ENCODE data around the gene SH3PXD2B.
"Not testable (repeated sequence)": the region's sequence is repeated elsewhere in the genome, so short reads cannot be mapped to it uniquely, and the experiment has no call there.

The SH3PXD2B gene

DNA sequence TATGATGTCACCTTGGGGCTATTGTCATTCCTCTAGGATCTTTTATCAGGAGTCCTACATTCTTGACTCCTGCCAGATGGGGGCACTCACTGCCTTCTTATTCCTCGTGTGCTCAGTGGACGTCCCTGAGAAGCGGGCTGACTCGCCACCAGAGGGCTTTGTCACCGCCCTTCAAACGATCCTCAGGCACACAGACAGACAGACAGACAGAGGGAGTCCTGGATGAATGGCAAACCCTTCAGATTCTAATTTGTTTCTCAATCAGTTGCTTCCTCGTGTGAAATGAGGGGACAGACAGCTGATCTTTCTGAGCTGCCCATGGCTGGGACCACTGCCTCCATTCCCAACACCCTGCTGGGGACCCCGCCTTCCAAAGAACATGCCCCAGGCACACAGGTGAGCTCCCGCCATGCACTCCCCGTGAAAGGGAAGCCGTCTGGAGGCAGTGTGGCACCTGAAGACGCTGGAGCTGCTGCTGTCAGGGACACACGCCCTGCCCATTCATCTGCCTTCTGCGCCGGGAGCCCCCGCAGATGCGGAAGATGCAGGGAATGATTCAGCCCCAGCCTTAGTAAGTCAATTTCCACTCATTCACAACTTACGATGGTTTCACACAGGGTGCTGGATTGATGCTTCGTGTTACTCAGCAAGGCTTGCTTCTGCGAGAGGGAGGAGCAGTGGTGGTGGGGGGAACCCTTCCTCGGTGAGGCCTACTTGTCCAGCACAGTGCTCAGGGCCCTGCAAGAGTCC, 24.9 kb upstream of the SH3PXD2B start:
- H3F3A ChIP-seq (ENCODE audit: insufficient read depth, low read length) = no peaks in the 10 kb centered on the region
- no peaks in the 10 kb centered on the region for H4K20me1 ChIP-seq (ENCODE audit: insufficient read depth, low read length)
- H3K4me2 ChIP-seq (ENCODE audit: low read length) = no peak overlapping the region
- no peaks in the 10 kb centered on the region for H3K79me2 ChIP-seq (ENCODE audit: insufficient read depth, low read length)
- no peak overlapping the region for H3K9ac ChIP-seq (ENCODE audit: low read length)
- no peaks in the 10 kb centered on the region for H3K36me3 ChIP-seq (ENCODE audit: insufficient read depth, low read length)
- no peak for TF ChIP-seq EZH2 (IDR thresholded peaks at IDR 0.05; ENCODE audit: borderline replicate concordance, low read length)
- TF ChIP-seq, protein P1, sequence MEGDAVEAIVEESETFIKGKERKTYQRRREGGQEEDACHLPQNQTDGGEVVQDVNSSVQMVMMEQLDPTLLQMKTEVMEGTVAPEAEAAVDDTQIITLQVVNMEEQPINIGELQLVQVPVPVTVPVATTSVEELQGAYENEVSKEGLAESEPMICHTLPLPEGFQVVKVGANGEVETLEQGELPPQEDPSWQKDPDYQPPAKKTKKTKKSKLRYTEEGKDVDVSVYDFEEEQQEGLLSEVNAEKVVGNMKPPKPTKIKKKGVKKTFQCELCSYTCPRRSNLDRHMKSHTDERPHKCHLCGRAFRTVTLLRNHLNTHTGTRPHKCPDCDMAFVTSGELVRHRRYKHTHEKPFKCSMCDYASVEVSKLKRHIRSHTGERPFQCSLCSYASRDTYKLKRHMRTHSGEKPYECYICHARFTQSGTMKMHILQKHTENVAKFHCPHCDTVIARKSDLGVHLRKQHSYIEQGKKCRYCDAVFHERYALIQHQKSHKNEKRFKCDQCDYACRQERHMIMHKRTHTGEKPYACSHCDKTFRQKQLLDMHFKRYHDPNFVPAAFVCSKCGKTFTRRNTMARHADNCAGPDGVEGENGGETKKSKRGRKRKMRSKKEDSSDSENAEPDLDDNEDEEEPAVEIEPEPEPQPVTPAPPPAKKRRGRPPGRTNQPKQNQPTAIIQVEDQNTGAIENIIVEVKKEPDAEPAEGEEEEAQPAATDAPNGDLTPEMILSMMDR (IDR thresholded peaks at IDR 0.05; ENCODE audit: low read length) = peak; percentile 76
- no peaks in the 10 kb centered on the region for H3K27me3 ChIP-seq (ENCODE audit: insufficient read depth, low read length)
- H3K27ac ChIP-seq (ENCODE audit: low read depth, low read length, poor library complexity, severe bottlenecking) = no peak overlapping the region
- H3K9me2 ChIP-seq (ENCODE audit: low read depth, low read length) = no peaks in the 10 kb centered on the region
- no peak overlapping the region for H2AFZ ChIP-seq (ENCODE audit: low read length)
- no peak overlapping the region for H3K4me3 ChIP-seq (ENCODE audit: low read depth, low read length, poor library complexity, severe bottlenecking)
- no peaks in the 10 kb centered on the region for H3K9me3 ChIP-seq (ENCODE audit: low read length)
- no peaks in the 10 kb centered on the region for H3K4me1 ChIP-seq (ENCODE audit: insufficient read depth, low read length, severe bottlenecking)

GRCh38 chr5:172478695-172479033, 24.3 kb upstream of the SH3PXD2B start:
- not testable (repeated sequence) for H3K4me1 ChIP-seq (ENCODE audit: insufficient read depth, low read length, severe bottlenecking); H3K27ac ChIP-seq (ENCODE audit: low read depth, low read length, poor library complexity, severe bottlenecking); H3K9ac ChIP-seq (ENCODE audit: low read length); H3K4me2 ChIP-seq (ENCODE audit: low read length); H2AFZ ChIP-seq (ENCODE audit: low read length); H3K79me2 ChIP-seq (ENCODE audit: insufficient read depth, low read length); H3K36me3 ChIP-seq (ENCODE audit: insufficient read depth, low read length); H3K9me2 ChIP-seq (ENCODE audit: low read depth, low read length); H4K20me1 ChIP-seq (ENCODE audit: insufficient read depth, low read length); H3K9me3 ChIP-seq (ENCODE audit: low read length); H3K4me3 ChIP-seq (ENCODE audit: low read depth, low read length, poor library complexity, severe bottlenecking); H3F3A ChIP-seq (ENCODE audit: insufficient read depth, low read length); H3K27me3 ChIP-seq (ENCODE audit: insufficient read depth, low read length)

DNA sequence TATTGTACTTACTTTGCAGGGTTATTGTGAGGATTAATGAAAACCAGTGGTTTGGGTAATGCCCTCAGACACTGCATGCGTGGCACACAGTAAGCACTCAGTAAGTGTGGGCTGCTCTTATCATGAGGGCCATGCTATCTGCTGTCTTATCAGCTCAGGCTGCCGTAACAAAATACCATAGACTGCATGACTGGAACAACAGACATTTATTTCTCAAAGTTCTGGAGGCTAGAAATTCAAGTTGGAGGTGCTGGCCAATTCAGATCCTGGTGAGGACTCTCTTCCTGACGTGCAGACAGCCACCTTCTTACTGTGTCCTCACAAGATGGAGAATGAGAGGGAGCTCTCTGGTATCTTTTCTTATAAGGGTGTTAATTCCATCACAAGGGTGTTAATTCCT, 23.9 kb upstream of the SH3PXD2B start:
- no peaks in the 10 kb centered on the region for H4K20me1 ChIP-seq (ENCODE audit: insufficient read depth, low read length)
- H3F3A ChIP-seq (ENCODE audit: insufficient read depth, low read length) = no peaks in the 10 kb centered on the region
- no peaks in the 10 kb centered on the region for H3K9me2 ChIP-seq (ENCODE audit: low read depth, low read length)
- TF ChIP-seq, protein P1 (IDR thresholded peaks at IDR 0.05; ENCODE audit: low read length) = no peak
- no peak for TF ChIP-seq EZH2 (IDR thresholded peaks at IDR 0.05; ENCODE audit: borderline replicate concordance, low read length)
- no peaks in the 10 kb centered on the region for H3K27me3 ChIP-seq (ENCODE audit: insufficient read depth, low read length)
- H2AFZ ChIP-seq (ENCODE audit: low read length) = no peak overlapping the region
- no peak overlapping the region for H3K9ac ChIP-seq (ENCODE audit: low read length)
- H3K79me2 ChIP-seq (ENCODE audit: insufficient read depth, low read length) = no peaks in the 10 kb centered on the region
- H3K9me3 ChIP-seq (ENCODE audit: low read length) = no peaks in the 10 kb centered on the region
- H3K4me3 ChIP-seq (ENCODE audit: low read depth, low read length, poor library complexity, severe bottlenecking) = no peak overlapping the region
- no peak overlapping the region for H3K4me2 ChIP-seq (ENCODE audit: low read length)
- H3K27ac ChIP-seq (ENCODE audit: low read depth, low read length, poor library complexity, severe bottlenecking) = no peak overlapping the region
- no peaks in the 10 kb centered on the region for H3K36me3 ChIP-seq (ENCODE audit: insufficient read depth, low read length)
- H3K4me1 ChIP-seq (ENCODE audit: insufficient read depth, low read length, severe bottlenecking) = no peaks in the 10 kb centered on the region

DNA sequence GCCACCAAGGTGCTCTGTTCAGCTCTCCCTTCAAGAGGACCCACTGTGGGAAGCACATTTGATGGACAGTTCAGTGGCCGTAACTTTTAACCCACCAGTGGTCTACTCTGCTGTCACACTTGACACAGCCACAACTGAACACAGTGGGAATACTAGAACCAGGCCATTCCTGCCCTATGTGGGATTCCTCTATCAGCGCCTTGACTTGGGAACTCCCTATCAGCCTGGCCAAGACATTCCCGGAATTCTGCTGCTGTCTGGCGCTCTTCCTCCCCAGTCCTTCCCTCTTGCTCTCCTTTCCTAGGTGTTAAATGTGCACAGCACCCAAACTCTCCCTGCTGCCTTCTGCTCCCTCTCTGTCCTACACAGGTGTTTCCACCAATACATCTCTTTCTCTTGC, 23.1 kb upstream of the SH3PXD2B start:
- H2AFZ ChIP-seq (ENCODE audit: low read length) = no peak overlapping the region
- no peaks in the 10 kb centered on the region for H4K20me1 ChIP-seq (ENCODE audit: insufficient read depth, low read length)
- H3K36me3 ChIP-seq (ENCODE audit: insufficient read depth, low read length) = no peaks in the 10 kb centered on the region
- no peak for TF ChIP-seq EZH2 (IDR thresholded peaks at IDR 0.05; ENCODE audit: borderline replicate concordance, low read length)
- TF ChIP-seq, protein P1 (IDR thresholded peaks at IDR 0.05; ENCODE audit: low read length) = no peak
- no peaks in the 10 kb centered on the region for H3K9me2 ChIP-seq (ENCODE audit: low read depth, low read length)
- no peaks in the 10 kb centered on the region for H3F3A ChIP-seq (ENCODE audit: insufficient read depth, low read length)
- H3K9ac ChIP-seq (ENCODE audit: low read length) = no peak overlapping the region
- H3K79me2 ChIP-seq (ENCODE audit: insufficient read depth, low read length) = no peaks in the 10 kb centered on the region
- no peak overlapping the region for H3K4me3 ChIP-seq (ENCODE audit: low read depth, low read length, poor library complexity, severe bottlenecking)
- H3K9me3 ChIP-seq (ENCODE audit: low read length) = no peaks in the 10 kb centered on the region
- no peak overlapping the region for H3K4me2 ChIP-seq (ENCODE audit: low read length)
- no peak overlapping the region for H3K27ac ChIP-seq (ENCODE audit: low read depth, low read length, poor library complexity, severe bottlenecking)
- H3K4me1 ChIP-seq (ENCODE audit: insufficient read depth, low read length, severe bottlenecking) = no peaks in the 10 kb centered on the region
- no peaks in the 10 kb centered on the region for H3K27me3 ChIP-seq (ENCODE audit: insufficient read depth, low read length)

Data from OCI-LY1 (cell line).